WERI-Rb-1 (cell line): Measurements from ENCODE around the gene TSPYL4.

Source experiments
- DNase-seq: peaks from one replicate; pipeline ENCODE4 v3.0.0-alpha.2; 2020
- H3K27ac ChIP-seq: fragments of 250-450 bp; sonication (Bioruptor Pico); 2 replicates; pipeline ENCODE4 v1.5.1; 2020; ENCODE audit warnings: mild to moderate bottlenecking, moderate library complexity
- H3K27me3 ChIP-seq: fragments of 250-450 bp; sonication (Bioruptor Pico); 2 replicates; pipeline ENCODE4 v1.5.1; 2021; ENCODE audit warnings: mild to moderate bottlenecking, low read depth, moderate library complexity; ENCODE audit not compliant: insufficient read depth, severe bottlenecking
- H3K36me3 ChIP-seq: fragments of 250-450 bp; sonication (Bioruptor Pico); 2 replicates; pipeline ENCODE4 v1.5.1; 2020; ENCODE audit warnings: mild to moderate bottlenecking, moderate library complexity
- H3K4me3 ChIP-seq: 2 replicates; pipeline ENCODE4 v1.5.1; 2011; ENCODE audit warnings: low read depth, mild to moderate bottlenecking, control low read depth, low read length
- H3K9me3 ChIP-seq: fragments of 250-450 bp; sonication (Bioruptor Pico); 2 replicates; pipeline ENCODE4 v1.5.1; 2021; ENCODE audit warnings: mild to moderate bottlenecking, moderate library complexity; ENCODE audit not compliant: severe bottlenecking
- TF ChIP-seq, protein P1 (sequence below): IDR thresholded peaks from 2 replicates; pipeline ENCODE4 v1.5.1; 2011; ENCODE audit warnings: low read depth, mild to moderate bottlenecking, control low read depth, inconsistent platforms, low read length

Gene TSPYL4

DNA sequence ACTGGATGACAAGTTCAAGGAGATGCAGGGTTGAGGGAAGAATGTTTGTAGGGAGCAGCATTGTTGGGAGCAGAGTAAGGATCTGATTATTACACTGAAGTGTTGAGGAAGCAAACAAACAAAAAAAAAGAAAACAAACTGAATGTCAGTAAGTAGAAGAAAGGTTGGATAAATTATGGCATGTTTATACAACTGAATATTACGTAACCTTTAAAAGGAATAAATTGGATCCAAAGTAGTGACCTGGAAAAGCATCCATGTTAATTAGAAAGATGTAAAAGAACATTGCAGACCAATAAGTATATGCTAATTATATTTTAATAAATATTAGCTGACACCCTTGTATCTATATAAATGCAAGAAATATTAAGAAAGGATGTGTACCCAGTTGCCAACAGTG lies 38.7 kb upstream of the TSPYL4 start:
- no peak overlapping the region for H3K4me3 ChIP-seq
- no peaks in the 10 kb centered on the region for H3K36me3 ChIP-seq
- H3K27ac ChIP-seq = no peak overlapping the region
- TF ChIP-seq, protein P1, sequence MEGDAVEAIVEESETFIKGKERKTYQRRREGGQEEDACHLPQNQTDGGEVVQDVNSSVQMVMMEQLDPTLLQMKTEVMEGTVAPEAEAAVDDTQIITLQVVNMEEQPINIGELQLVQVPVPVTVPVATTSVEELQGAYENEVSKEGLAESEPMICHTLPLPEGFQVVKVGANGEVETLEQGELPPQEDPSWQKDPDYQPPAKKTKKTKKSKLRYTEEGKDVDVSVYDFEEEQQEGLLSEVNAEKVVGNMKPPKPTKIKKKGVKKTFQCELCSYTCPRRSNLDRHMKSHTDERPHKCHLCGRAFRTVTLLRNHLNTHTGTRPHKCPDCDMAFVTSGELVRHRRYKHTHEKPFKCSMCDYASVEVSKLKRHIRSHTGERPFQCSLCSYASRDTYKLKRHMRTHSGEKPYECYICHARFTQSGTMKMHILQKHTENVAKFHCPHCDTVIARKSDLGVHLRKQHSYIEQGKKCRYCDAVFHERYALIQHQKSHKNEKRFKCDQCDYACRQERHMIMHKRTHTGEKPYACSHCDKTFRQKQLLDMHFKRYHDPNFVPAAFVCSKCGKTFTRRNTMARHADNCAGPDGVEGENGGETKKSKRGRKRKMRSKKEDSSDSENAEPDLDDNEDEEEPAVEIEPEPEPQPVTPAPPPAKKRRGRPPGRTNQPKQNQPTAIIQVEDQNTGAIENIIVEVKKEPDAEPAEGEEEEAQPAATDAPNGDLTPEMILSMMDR = no peak
- no peaks in the 10 kb centered on the region for H3K9me3 ChIP-seq
- no peaks in the 10 kb centered on the region for H3K27me3 ChIP-seq
- no peak for DNase-seq

GRCh38 chr6:116291701-116292396 lies 38.0 kb upstream of the TSPYL4 start:
- no peaks in the 10 kb centered on the region for H3K36me3 ChIP-seq
- TF ChIP-seq, protein P1 = no peak
- H3K9me3 ChIP-seq = no peaks in the 10 kb centered on the region
- no peak overlapping the region for H3K27ac ChIP-seq
- no peaks in the 10 kb centered on the region for H3K27me3 ChIP-seq
- no peak overlapping the region for H3K4me3 ChIP-seq
- no peak for DNase-seq

- Histone ChIP-seq H3K9me3 (no peaks in the 10 kb centered on the region), H3K36me3 (no peaks in the 10 kb centered on the region), H3K27me3 (no peaks in the 10 kb centered on the region), H3K4me3 (no peak overlapping the region), H3K27ac (no peak overlapping the region)
- no peak for DNase-seq
- TF ChIP-seq, protein P1 = no peak
Observed at GRCh38 chr6:116290799-116291198, 36.9 kb upstream of the TSPYL4 start.

GRCh38 chr6:116289876-116290275 lies 36.0 kb upstream of the TSPYL4 start:
- TF ChIP-seq, protein P1 = no peak
- Histone ChIP-seq H3K27ac (no peak overlapping the region), H3K4me3 (no peak overlapping the region), H3K36me3 (no peaks in the 10 kb centered on the region), H3K27me3 (no peaks in the 10 kb centered on the region), H3K9me3 (no peaks in the 10 kb centered on the region)
- no peak for DNase-seq

GRCh38 chr6:116287689-116288282 lies 33.9 kb upstream of the TSPYL4 start:
- Histone ChIP-seq H3K27me3 (no peaks in the 10 kb centered on the region), H3K4me3 (no peak overlapping the region), H3K36me3 (no peaks in the 10 kb centered on the region), H3K27ac (no peak overlapping the region), H3K9me3 (no peaks in the 10 kb centered on the region)
- TF ChIP-seq, protein P1 = peak; percentile 58
- DNase-seq = no peak
